NCI-H510A (cell line): ENCODE measurements around the gene IFNG.

Experiments used
- DNase-seq: peaks from one replicate; lab custom pipeline; 2025; lab: John Stamatoyannopoulos, UW

Gene IFNG

GRCh38 chr12:68115281-68115680 is 44.3 kb downstream of the IFNG start:
- DNase-seq: no peak

DNA sequence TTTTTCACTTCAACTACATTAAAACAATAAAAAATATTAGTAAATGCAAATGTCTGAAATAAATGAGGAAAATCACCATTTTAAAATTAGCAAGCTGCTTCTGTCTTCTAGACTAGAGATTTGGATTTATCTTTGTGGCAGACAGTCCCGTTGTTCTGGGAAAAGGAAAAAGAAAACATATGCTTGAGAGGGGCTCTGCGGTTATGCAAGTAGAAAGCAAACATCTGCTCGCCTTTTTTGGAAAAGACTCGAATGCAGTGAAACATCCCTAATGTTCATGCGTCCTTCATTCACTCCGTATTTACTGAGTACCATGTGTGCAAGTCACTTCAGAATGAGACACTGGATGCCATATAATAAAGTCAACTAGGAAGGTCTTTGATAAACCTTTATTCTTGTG is 44.9 kb downstream of the IFNG start:
- DNase-seq: no peak

- no peak for DNase-seq
These were observed 45.9 kb downstream of the IFNG start for GRCh38 chr12:68113644-68114043.

DNA sequence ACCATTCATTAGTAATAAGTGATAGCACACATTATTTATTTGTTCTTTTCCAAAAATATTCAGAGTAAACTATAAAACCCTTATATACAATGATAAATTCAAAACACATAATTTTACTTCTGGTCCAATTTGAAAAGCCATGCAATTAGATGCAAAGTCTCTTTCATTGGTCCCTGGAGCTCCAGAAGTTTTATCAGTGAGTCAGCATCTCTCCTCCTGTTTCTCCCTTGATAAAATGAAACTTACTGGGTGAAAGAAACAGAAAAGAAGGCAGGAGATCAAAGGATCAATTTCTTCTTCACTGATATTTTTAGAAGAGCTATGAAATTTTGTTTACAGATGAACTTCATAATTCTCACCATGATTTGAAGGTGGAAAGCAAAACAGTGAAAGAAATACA is 47.5 kb downstream of the IFNG start:
- DNase-seq: no peak

GRCh38 chr12:68109444-68110217 is 49.9 kb downstream of the IFNG start:
- no peak for DNase-seq

DNA sequence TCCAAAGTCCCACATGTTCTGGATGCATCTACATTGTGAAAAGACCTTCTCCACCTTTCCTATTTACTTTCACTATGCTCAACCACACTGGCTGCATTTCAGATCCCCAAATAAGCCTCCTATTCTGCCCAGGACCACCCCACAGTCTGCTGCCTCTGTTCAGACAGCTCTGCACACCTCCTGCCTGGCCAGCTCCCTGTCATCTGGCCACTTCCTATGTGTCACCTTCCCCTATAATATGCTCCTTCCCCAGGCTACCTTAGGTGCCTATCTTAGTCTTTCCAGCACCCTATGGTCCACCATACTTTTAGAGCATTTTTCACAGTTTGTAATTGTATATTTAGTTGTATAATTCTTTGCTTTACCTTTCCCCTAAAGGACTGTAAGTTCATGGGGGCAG is 50.5 kb downstream of the IFNG start:
- DNase-seq: no peak

DNA sequence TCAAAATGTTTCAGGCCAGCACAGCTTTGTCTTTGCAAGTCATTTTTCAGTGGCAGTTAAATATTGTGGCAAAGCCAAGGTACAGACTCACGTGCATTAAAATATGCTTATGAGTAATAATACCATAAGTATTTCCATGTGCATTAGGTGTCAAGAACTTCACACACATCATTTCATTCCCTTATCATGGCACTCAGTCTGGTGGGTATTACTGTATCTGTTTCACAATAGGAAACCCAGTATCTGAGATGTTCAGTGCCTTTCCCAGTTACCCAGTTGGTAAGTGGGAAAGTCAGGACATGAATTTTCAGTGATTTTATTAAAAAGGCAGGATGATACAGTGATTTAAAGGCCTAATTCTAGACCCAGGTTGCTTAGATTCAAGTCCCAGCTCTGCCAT is 52.9 kb downstream of the IFNG start:
- no peak for DNase-seq

DNA sequence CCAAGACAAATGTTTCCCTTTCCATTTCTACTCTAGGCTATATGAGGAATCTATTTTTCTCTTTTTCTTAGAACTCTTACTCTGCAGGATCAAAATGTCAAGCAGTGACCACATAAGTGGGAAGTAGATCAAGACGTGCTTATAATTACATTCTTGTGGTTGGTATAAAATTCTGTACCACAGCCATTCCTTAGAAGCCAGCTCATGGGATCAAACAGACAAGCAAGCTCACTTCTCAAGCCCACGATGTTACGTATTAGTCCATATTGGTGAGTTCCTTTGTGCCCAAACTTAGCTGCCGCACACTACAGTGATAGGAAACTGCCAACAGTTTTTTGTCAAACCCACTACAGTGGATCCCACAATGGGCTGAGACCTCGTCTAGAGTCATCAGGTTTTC is 53.4 kb downstream of the IFNG start:
- DNase-seq: no peak
